ENCODE measurements around the gene TTBK1. TPM values are rescaled to one million over a fixed set of nuclear protein-coding genes. Genes with fewer than 3 reads are reported as not detected.

The TTBK1 gene
- total and polyA plus RNA-seq, 2 of the 4 experiments (the other 2 are of a cell fraction): 0.02 TPM; not detected in 1

GRCh38 chr6:43216200-43216599 lies 27.1 kb upstream of the TTBK1 start:
- ChIA-PET CTCF (interaction anchor here (1.1 kb wide), 1 partner anchor 13 kb away, joined by 4 read pairs; the partner anchor contains the start of gene DNPH1), POLR2A (ENCODE audit: unreplicated experiment) (no interaction called here)
- Histone ChIP-seq H3K56ac (ENCODE audit: extremely low read depth, insufficient read depth, low read length) (no peak overlapping the region), H2BK5ac (ENCODE audit: low read depth, low read length, poor library complexity, severe bottlenecking) (no peak overlapping the region), H2BK15ac (ENCODE audit: low read depth, low read length) (no peak overlapping the region), H4K20me1 (ENCODE audit: insufficient read depth, low read length) (no peaks in the 10 kb centered on the region), H2AK5ac (ENCODE audit: low read depth, low read length) (no peak overlapping the region), H3K4me2 (ENCODE audit: low read depth, low read length) (no peak overlapping the region), H3K9me1 (ENCODE audit: insufficient read depth, low read length) (no peaks in the 10 kb centered on the region; the same call in 1 of the 2 replicates), H2AK9ac (replicated peaks; ENCODE audit: low read depth, low read length, poor library complexity) (peak overlapping the region; percentile 37), H2AFZ (replicated peaks; ENCODE audit: low read length, poor library complexity) (no peak overlapping the region), H3K18ac (ENCODE audit: low read depth, low read length) (no peak overlapping the region), H3K4me3 (ENCODE audit: insufficient read depth, low read depth, low read length) (no peak overlapping the region), H3K9ac (ENCODE audit: low read depth, low read length) (no peak overlapping the region), H3K14ac (replicated peaks; ENCODE audit: low read depth, low read length) (no peak overlapping the region), H4K5ac (ENCODE audit: low read depth, low read length) (no peak overlapping the region), H3K79me1 (ENCODE audit: low read depth in 1 of 2, low read length in 2 of 2) (no peaks in the 10 kb centered on the region), H2BK20ac (ENCODE audit: low read depth, low read length) (no peak overlapping the region), H3K27ac (ENCODE audit: insufficient read depth, low read length) (no peak overlapping the region), H4K8ac (ENCODE audit: low read depth in 2 of 2, low read length in 2 of 2) (no peak overlapping the region), H3K23ac (ENCODE audit: low read depth, low read length) (no peak overlapping the region), H4K91ac (ENCODE audit: insufficient read depth, low read depth, low read length) (no peak overlapping the region), H3K27me3 (ENCODE audit: control insufficient read depth, insufficient read depth, low read length) (no peaks in the 10 kb centered on the region), H3K36me3 (ENCODE audit: control insufficient read depth, insufficient read depth, low read length) (peaks cover 45% of the 10 kb centered on the region), H3K4me1 (ENCODE audit: control insufficient read depth, insufficient read depth, low read length) (no peaks in the 10 kb centered on the region), H3K9me3 (ENCODE audit: control insufficient read depth, insufficient read depth, low read length) (no peaks in the 10 kb centered on the region), H3K4ac (ENCODE audit: low read depth, low read length) (no peak overlapping the region), H2BK120ac (ENCODE audit: low read depth, low read length) (no peak overlapping the region)
- dilution Hi-C loops (cut with HindIII; ENCODE audit: low sequenced_read_pairs, unreplicated experiment): no loop called here
- in situ Hi-C loops (cut with MboI; ENCODE audit: low sequenced_read_pairs): no loop called here
- BruUV-seq (replicated peaks): no TSS peak
- intact Hi-C loops (cut with micrococcal nuclease): no loop called here
- no peak for DNase-seq
- ATAC-seq (ENCODE audit: low read depth): no peak
- TF ChIP-seq BHLHE40 (IDR thresholded peaks at IDR 0.05; ENCODE audit: low read depth, low read length) (no peak), POLR2A (IDR thresholded peaks at IDR 0.05; ENCODE audit: low read depth, low read length) (no peak), RCOR1 (IDR thresholded peaks at IDR 0.05; ENCODE audit: insufficient replicate concordance, low read length) (no peak), CHD1 (IDR thresholded peaks at IDR 0.05; ENCODE audit: low read depth, low read length) (no peak), CTCF (conservative IDR thresholded peaks at IDR 0.05; ENCODE audit: low read depth, low read length) (no peak), MAFK (IDR thresholded peaks at IDR 0.05; ENCODE audit: low read depth, low read length) (no peak), USF2 (IDR thresholded peaks at IDR 0.05; ENCODE audit: low read depth, low read length) (no peak)
- WGBS, 2 experiments (ENCODE audit: extremely low coverage in 2 of 2, insufficient read length in 1 of 2): 95% methylated on average over 4 of the region's 12 CpGs; no CpG with 5 or more reads in 1 of the 2 experiments
